HG02852 (cell line): ENCODE data around the gene JDP2.

Source experiments
- ATAC-seq: cut with Tn5 transposase; IDR thresholded peaks from one replicate; pipeline ENCODE4 v1.9.1; 2021; ENCODE audit warnings: mild to moderate bottlenecking, moderate library complexity; ENCODE audit not compliant: unreplicated experiment

Gene JDP2

DNA sequence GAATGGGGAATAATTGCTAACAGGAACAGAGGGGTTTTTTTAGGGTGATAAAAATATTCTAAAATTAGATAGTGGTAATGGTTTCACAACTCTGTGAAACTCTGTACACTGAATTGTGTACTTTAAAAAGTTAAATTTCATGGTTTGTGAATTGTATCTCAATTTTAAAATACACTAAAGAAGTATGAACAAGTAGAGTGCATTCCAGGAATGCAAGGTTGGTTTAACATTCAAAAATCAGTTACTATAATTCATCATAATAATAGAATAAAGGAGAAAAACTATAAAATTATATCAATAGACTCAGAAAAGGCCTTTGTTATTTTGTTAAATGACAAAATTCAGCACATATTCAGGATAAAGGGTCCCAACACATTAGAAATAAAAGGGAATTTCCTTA is 83.4 kb downstream of the JDP2 start:
- ATAC-seq = no peak

- ATAC-seq = peak; percentile 44
Measured at GRCh38 chr14:75513911-75514672, 86.3 kb downstream of the JDP2 start.

GRCh38 chr14:75514673-75515628 is 87.1 kb downstream of the JDP2 start:
- peak; percentile 44 for ATAC-seq

DNA sequence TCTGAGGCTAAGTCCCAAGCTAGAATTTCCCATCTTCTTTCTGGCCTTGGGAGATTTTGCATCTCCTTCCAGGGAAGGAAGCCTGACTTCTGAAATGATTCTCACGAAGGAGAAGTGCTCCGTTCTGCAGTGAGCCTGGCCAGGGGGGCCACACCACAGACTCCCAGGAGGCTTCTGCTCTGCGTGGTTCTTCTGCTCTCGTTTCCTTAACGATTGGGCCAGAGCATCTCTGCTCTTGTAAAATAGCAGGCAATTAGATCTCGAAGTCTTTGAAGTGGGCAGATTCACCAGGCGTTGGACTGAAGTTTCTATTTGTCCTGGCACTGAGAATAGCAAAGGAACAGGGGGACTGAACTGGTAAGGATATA is 87.8 kb downstream of the JDP2 start:
- ATAC-seq = peak; percentile 49

DNA sequence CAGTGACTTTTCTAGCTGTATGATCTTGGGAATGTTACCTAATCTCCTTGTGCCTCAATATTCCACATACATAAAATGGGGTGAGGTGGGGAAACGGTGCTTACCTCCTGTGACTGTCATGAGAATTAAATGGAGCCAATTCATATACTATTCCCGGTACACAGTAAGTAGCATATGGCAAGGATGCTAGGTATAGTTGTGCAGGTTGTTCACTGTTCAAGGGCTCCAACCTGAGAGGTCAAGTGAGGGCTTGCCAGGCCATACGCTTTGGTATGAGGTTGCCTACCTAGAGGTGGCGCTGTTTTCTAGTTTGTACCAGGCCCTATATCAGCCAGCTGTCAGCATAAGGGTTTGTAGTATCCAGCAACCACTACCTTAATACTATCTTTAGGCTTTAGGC is 90.8 kb downstream of the JDP2 start:
- no peak for ATAC-seq

DNA sequence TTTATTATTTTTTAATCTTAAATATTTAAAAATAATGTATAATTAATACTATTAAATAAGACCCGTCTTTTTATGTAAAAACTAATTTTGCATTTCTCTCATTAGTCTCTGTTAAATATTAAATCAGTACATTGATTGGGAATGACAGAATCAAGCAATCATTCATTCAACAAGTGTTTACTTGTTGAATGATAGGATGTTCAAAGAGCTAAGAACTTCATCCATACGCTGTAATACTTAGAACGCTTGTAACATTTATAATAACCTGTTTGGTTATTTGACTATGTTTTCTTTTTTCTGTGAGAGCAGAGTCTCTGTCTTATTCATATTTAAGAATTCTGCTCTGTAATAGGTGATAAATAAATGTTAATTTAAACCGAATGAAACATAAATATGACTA is 91.6 kb downstream of the JDP2 start:
- ATAC-seq = no peak

DNA sequence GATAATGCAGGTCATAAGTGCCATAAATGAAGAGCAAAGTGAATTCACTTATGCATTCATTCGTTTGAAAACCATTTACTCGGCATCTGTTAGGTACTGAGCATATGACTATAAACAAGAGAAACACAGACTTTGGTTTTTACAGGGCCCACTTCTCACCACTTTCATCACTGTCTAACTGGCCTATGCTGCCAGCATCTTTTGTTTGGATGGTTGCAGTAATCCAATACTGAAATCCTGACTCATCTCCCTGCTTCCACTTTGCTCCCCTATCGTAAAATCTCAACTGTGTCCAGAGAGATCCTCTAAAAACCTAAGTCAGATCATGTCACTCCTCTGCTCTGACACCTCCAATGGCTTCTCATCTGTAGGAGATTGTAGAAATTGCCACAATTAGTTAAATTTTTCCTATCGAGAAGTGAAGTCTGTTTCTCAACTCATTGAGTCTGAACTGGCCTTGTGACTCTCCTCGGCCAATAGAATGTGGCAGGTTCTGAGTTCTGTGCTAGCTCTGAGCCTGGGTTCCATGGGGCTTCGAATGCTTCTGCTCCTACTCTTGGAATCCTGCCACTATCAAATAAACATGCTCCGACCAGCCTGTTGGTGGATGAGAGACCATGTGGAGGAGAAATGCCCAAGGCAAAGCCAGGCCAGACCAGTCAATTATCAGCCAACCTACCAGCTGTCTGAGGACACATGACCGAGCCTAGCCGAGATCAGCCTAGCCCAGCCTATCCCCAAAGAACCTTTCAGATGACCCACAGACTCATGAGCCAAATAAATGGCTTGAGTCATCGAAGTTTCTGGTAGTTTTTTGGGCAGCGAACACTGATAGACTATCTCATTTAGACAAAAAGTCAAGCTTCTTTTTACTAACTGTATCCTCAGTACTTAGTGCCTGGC is 92.3 kb downstream of the JDP2 start:
- ATAC-seq = no peak

GRCh38 chr14:75520852-75521251 is 93.0 kb downstream of the JDP2 start:
- ATAC-seq = no peak

GRCh38 chr14:75521415-75522199 is 93.8 kb downstream of the JDP2 start:
- peak; percentile 27 for ATAC-seq

DNA sequence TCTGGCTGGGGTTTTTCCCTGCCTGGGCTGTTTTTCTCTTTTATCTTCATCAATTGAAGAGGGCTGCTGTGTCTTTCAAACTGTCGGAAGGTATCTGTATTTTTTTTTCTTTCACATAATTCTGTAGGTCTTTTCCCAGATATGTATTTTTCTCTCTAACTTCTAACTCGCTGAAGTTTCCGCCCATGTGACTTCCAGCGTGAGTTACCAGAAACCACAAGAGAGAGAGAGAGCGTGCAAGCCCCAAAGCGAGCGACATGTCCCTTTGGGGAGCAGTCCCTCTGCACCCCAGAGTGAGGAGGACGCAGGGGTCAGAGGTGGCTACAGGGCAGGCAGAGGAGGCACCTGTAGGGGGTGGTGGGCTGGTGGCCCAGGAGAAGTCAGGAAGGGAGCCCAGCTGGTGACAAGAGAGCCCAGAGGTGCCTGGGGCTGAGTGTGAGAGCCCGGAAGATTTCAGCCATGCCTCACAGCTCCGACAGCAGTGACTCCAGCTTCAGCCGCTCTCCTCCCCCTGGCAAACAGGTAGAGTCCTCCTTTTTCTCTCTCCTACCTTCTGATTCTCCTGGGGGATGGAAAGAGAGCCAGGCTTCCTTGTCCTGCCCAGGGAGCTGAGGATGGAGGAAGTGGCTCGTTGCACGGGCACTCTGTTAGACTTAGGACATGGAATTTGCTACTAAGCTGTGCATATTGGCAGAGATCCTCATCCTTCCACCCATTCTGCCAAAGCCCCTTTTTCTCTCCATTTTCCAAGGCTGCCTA is 94.6 kb downstream of the JDP2 start, which contains the start of gene BATF:
Gene BATF, plus strand, starts transcription at position 246 of the 759 bp plus-strand sequence. Its CDS starts 214 bp downstream, at position 460.
- peak; percentile 65 for ATAC-seq

DNA sequence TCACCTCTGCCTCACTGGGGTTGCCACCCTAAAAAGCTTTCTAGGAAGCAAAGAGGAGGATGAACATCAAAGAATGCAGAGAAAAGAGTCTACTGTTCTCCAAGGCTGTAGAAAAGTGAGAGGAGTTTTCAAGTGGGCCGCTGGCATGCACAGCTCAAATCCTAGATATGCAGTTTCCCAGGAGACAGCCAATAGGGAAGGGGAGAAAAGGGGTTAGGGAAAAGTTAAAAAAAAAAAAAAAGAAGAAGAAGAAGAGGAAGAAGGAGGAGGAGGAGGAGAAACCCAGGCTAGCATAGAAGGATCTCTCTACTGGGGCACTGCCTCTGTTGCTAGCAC is 95.1 kb downstream of the JDP2 start:
- no peak for ATAC-seq
